Panc1 (cell line): ENCODE results near the gene LINGO3.

Source experiments
- TF ChIP-seq, protein P1 (sequence below), 2 experiments: IDR thresholded peaks; 2 replicates each; pipeline ENCODE4 v1.6.1; 2011 to 2012; ENCODE audit warnings: low read depth in 2 of 2, control low read depth in 1 of 2, low read length in 1 of 2, mild to moderate bottlenecking in 1 of 2, moderate library complexity in 1 of 2; ENCODE audit not compliant: insufficient read depth in 1 of 2
- TF ChIP-seq, protein P2 (sequence below): fragments of 450-650 bp; IDR thresholded peaks from 2 replicates; pipeline ENCODE4 v1.5.1; 2017; ENCODE audit warnings: mild to moderate bottlenecking

DNA sequence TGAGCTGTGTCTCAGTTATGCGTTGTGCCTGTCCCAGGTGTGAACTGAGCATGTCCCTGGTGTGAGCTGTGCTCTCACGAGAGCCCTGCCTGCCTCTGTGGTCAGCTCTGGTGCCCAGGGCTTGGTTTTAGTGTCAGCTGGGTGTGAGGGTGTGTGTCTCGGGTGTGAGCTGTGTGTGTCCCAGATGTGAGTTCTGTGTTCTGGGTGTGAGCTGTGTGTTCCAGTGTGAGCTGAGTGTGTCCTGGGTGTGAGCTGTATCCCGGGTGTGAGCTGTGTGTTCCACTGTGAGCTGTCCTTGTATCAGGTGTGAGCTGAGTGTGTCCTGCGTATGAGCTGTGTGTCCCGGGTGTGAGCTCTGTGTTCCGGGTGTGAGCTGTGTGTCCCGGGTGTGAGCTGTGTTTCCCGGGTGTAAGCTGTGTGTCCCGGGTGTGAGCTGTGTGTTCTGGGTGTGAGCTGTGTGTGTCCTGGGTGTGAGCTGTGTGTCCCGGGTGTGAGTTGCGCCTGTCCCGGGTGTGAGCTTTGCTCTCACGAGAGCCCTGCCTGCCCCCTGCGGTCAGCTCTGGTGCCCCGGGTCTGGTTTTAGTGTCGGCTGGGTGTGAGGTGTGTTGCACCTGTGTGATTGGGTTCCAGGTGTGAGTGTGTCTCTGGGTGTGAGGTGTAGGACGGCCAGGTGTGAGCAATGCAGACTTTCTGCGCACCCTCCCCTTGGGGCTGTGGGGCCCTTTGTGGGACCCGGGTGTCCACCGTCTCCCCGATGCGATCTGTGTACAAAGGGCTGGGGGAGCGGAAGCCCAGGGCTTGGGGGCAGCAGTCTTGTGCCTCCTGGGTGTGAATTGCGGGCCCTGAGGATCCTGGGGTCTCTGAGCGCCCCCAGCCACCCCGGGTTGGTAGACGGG is 18.9 kb downstream of the LINGO3 start:
- TF ChIP-seq, protein P1, sequence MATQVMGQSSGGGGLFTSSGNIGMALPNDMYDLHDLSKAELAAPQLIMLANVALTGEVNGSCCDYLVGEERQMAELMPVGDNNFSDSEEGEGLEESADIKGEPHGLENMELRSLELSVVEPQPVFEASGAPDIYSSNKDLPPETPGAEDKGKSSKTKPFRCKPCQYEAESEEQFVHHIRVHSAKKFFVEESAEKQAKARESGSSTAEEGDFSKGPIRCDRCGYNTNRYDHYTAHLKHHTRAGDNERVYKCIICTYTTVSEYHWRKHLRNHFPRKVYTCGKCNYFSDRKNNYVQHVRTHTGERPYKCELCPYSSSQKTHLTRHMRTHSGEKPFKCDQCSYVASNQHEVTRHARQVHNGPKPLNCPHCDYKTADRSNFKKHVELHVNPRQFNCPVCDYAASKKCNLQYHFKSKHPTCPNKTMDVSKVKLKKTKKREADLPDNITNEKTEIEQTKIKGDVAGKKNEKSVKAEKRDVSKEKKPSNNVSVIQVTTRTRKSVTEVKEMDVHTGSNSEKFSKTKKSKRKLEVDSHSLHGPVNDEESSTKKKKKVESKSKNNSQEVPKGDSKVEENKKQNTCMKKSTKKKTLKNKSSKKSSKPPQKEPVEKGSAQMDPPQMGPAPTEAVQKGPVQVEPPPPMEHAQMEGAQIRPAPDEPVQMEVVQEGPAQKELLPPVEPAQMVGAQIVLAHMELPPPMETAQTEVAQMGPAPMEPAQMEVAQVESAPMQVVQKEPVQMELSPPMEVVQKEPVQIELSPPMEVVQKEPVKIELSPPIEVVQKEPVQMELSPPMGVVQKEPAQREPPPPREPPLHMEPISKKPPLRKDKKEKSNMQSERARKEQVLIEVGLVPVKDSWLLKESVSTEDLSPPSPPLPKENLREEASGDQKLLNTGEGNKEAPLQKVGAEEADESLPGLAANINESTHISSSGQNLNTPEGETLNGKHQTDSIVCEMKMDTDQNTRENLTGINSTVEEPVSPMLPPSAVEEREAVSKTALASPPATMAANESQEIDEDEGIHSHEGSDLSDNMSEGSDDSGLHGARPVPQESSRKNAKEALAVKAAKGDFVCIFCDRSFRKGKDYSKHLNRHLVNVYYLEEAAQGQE (IDR thresholded peaks at IDR 0.05; ENCODE audit: insufficient read depth in 1 of 2, low read depth in 2 of 2, low read length in 1 of 2), result no peak
- TF ChIP-seq, protein P2, sequence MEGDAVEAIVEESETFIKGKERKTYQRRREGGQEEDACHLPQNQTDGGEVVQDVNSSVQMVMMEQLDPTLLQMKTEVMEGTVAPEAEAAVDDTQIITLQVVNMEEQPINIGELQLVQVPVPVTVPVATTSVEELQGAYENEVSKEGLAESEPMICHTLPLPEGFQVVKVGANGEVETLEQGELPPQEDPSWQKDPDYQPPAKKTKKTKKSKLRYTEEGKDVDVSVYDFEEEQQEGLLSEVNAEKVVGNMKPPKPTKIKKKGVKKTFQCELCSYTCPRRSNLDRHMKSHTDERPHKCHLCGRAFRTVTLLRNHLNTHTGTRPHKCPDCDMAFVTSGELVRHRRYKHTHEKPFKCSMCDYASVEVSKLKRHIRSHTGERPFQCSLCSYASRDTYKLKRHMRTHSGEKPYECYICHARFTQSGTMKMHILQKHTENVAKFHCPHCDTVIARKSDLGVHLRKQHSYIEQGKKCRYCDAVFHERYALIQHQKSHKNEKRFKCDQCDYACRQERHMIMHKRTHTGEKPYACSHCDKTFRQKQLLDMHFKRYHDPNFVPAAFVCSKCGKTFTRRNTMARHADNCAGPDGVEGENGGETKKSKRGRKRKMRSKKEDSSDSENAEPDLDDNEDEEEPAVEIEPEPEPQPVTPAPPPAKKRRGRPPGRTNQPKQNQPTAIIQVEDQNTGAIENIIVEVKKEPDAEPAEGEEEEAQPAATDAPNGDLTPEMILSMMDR, result no peak
